Coronary artery (tissue), 2 donors: ENCODE measurements around the gene ITGAD.

Experiments used
- DNase-seq: peaks from one replicate; pipeline ENCODE4 v3.0.0-alpha.2; 2017; ENCODE audit warnings: low spot score
- H3K27ac ChIP-seq, 2 donors: fragments of 200-600 bp; sonication (generic); one replicate each; pipeline ENCODE4 v1.5.1; 2016 to 2019
- H3K4me3 ChIP-seq: fragments of 200-600 bp; sonication (generic); 2 replicates; pipeline ENCODE4 v1.5.1; 2016; ENCODE audit warnings: mild to moderate bottlenecking, moderate library complexity
- CTCF ChIP-seq: fragments of 200-600 bp; sonication (generic); IDR thresholded peaks from one replicate; pipeline ENCODE4 v1.5.1; 2019; ENCODE audit warnings: antibody characterized with exemption

The ITGAD gene

GRCh38 chr16:31367853-31368252 lies 25.3 kb upstream of the ITGAD start:
- DNase-seq, result no peak

GRCh38 chr16:31371008-31371407 lies 22.1 kb upstream of the ITGAD start:
- H3K4me3 ChIP-seq, result no peak overlapping the region
- DNase-seq, result no peak
- no peak for TF ChIP-seq CTCF

More at GRCh38 chr16:31367853-31368252, 25.3 kb upstream of the ITGAD start:
- TF ChIP-seq CTCF, result no peak
- no peak overlapping the region for H3K4me3 ChIP-seq
- H3K27ac ChIP-seq, result no peak overlapping the region

GRCh38 chr16:31371619-31372484 lies 21.3 kb upstream of the ITGAD start:
- no peak overlapping the region for H3K27ac ChIP-seq
- no peak for DNase-seq

More at GRCh38 chr16:31371008-31371407, 22.1 kb upstream of the ITGAD start:
- H3K27ac ChIP-seq, result no peak overlapping the region

GRCh38 chr16:31373235-31373634 lies 19.9 kb upstream of the ITGAD start:
- H3K4me3 ChIP-seq, result no peak overlapping the region
- TF ChIP-seq CTCF, result no peak
- DNase-seq, result no peak
- H3K27ac ChIP-seq, result no peak overlapping the region

More at GRCh38 chr16:31371619-31372484, 21.3 kb upstream of the ITGAD start:
- no peak overlapping the region for H3K4me3 ChIP-seq
- no peak for TF ChIP-seq CTCF

GRCh38 chr16:31375231-31375630 lies 17.9 kb upstream of the ITGAD start:
- TF ChIP-seq CTCF, result no peak
- DNase-seq, result no peak
- Histone ChIP-seq H3K4me3 (no peak overlapping the region), H3K27ac (no peak overlapping the region)

GRCh38 chr16:31376705-31377104 lies 16.4 kb upstream of the ITGAD start:
- no peak for TF ChIP-seq CTCF
- Histone ChIP-seq H3K4me3 (no peak overlapping the region), H3K27ac (no peak overlapping the region)
- DNase-seq, result no peak
